DOHH2 (cell line): ENCODE results near the gene LNX2.

ENCODE experiments used
- EZH2phosphoT487 ChIP-seq: fragments of 200-600 bp; sonication (generic); IDR thresholded peaks from 2 replicates; pipeline ENCODE4 v1.6.1; 2017; ENCODE audit warnings: borderline replicate concordance, mild to moderate bottlenecking, antibody characterized with exemption, low read length, moderate library complexity, mixed read lengths
- TF ChIP-seq, protein P1 (sequence below): fragments of 200-600 bp; sonication (generic); IDR thresholded peaks from one replicate; pipeline ENCODE4 v1.5.1; 2014; ENCODE audit warnings: antibody characterized with exemption, mild to moderate bottlenecking, low read depth, low read length; ENCODE audit not compliant: poor library complexity, severe bottlenecking

DNA sequence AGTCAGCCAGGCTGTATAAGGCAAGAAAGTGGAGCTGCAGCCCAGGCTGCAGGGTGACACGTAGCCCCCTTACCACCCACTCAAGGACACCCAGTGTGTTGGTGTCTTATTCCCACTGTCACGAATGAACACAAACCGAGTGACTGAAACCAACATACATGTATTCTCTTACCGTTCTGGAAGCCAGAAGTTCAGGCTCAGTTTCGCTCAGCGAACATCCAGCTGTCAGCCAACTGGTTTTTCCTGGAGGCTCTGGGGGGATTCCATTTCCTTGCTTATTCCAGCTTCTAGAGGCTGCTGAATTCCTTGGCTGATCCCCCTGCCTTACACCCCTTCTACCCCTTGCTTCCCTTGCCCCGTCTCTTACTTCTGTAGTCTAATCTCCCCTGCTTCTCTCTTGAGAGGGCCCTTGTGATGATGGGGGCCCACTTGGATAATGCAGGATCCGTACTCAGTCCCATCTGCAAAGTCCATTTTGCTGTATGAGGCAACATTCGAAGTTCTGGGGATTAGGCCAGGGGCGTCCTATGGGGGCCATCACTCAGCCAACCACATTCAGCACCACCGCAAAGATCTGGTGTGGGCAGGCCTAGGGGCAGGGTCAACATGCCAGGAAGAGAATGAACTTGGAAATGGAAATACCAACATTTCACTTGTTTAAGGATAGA is 122.6 kb downstream of the LNX2 start:
- TF ChIP-seq, protein P1, sequence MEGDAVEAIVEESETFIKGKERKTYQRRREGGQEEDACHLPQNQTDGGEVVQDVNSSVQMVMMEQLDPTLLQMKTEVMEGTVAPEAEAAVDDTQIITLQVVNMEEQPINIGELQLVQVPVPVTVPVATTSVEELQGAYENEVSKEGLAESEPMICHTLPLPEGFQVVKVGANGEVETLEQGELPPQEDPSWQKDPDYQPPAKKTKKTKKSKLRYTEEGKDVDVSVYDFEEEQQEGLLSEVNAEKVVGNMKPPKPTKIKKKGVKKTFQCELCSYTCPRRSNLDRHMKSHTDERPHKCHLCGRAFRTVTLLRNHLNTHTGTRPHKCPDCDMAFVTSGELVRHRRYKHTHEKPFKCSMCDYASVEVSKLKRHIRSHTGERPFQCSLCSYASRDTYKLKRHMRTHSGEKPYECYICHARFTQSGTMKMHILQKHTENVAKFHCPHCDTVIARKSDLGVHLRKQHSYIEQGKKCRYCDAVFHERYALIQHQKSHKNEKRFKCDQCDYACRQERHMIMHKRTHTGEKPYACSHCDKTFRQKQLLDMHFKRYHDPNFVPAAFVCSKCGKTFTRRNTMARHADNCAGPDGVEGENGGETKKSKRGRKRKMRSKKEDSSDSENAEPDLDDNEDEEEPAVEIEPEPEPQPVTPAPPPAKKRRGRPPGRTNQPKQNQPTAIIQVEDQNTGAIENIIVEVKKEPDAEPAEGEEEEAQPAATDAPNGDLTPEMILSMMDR = no peak
- no peak for TF ChIP-seq EZH2phosphoT487
